IPS-15b (cell line): Measurements from ENCODE around the gene DGKG.

Experiments used
- H3K27me3 ChIP-seq: one replicate; pipeline ENCODE4 v1.6.1; 2013; ENCODE audit warnings: low read length; ENCODE audit not compliant: control insufficient read depth, insufficient read depth
- H3K36me3 ChIP-seq: one replicate; pipeline ENCODE4 v1.6.1; 2013; ENCODE audit warnings: low read length; ENCODE audit not compliant: control insufficient read depth, insufficient read depth
- H3K4me1 ChIP-seq: one replicate; pipeline ENCODE4 v1.6.1; 2013; ENCODE audit warnings: mild to moderate bottlenecking, low read length; ENCODE audit not compliant: control insufficient read depth, insufficient read depth
- H3K4me3 ChIP-seq: one replicate; pipeline ENCODE4 v1.5.1; 2013; ENCODE audit warnings: low read depth, low read length
- H3K9ac ChIP-seq: one replicate; pipeline ENCODE4 v1.6.1; 2013; ENCODE audit warnings: low read depth, mild to moderate bottlenecking, low read length
- H3K9me3 ChIP-seq: one replicate; pipeline ENCODE4 v1.6.1; 2013; ENCODE audit warnings: mild to moderate bottlenecking, low read length; ENCODE audit not compliant: control insufficient read depth, insufficient read depth

DGKG gene

GRCh38 chr3:186284349-186284652 lies 77.7 kb downstream of the DGKG start:
- Histone ChIP-seq H3K27me3 (no peaks in the 10 kb centered on the region), H3K9ac (no peak overlapping the region), H3K4me1 (no peaks in the 10 kb centered on the region), H3K36me3 (no peaks in the 10 kb centered on the region), H3K4me3 (no peak overlapping the region), H3K9me3 (no peaks in the 10 kb centered on the region)

GRCh38 chr3:186283651-186284348 lies 78.2 kb downstream of the DGKG start:
- Histone ChIP-seq H3K9ac (no peak overlapping the region), H3K4me3 (no peak overlapping the region), H3K4me1 (no peaks in the 10 kb centered on the region), H3K27me3 (no peaks in the 10 kb centered on the region), H3K36me3 (no peaks in the 10 kb centered on the region), H3K9me3 (no peaks in the 10 kb centered on the region)

- no peak overlapping the region for H3K9ac ChIP-seq
- no peaks in the 10 kb centered on the region for H3K9me3 ChIP-seq
- no peak overlapping the region for H3K4me3 ChIP-seq
- no peaks in the 10 kb centered on the region for H3K36me3 ChIP-seq
- no peaks in the 10 kb centered on the region for H3K27me3 ChIP-seq
- H3K4me1 ChIP-seq = no peaks in the 10 kb centered on the region
These were observed 78.9 kb downstream of the DGKG start for GRCh38 chr3:186283096-186283495.

GRCh38 chr3:186281176-186281575 lies 80.9 kb downstream of the DGKG start:
- Histone ChIP-seq H3K36me3 (no peaks in the 10 kb centered on the region), H3K4me3 (no peak overlapping the region), H3K27me3 (no peaks in the 10 kb centered on the region), H3K4me1 (peaks cover 3% of the 10 kb centered on the region), H3K9me3 (no peaks in the 10 kb centered on the region), H3K9ac (no peak overlapping the region)

GRCh38 chr3:186280737-186281136 lies 81.3 kb downstream of the DGKG start:
- Histone ChIP-seq H3K4me1 (peaks cover 3% of the 10 kb centered on the region), H3K36me3 (no peaks in the 10 kb centered on the region), H3K9ac (no peak overlapping the region), H3K27me3 (no peaks in the 10 kb centered on the region), H3K9me3 (no peaks in the 10 kb centered on the region), H3K4me3 (no peak overlapping the region)

GRCh38 chr3:186277268-186277909 lies 84.6 kb downstream of the DGKG start:
- Histone ChIP-seq H3K9ac (no peak overlapping the region), H3K27me3 (no peaks in the 10 kb centered on the region), H3K4me1 (peaks cover 3% of the 10 kb centered on the region), H3K9me3 (no peaks in the 10 kb centered on the region), H3K4me3 (no peak overlapping the region), H3K36me3 (no peaks in the 10 kb centered on the region)

- Histone ChIP-seq H3K4me1 (peaks cover 3% of the 10 kb centered on the region), H3K27me3 (no peaks in the 10 kb centered on the region), H3K4me3 (no peak overlapping the region), H3K9ac (no peak overlapping the region), H3K36me3 (no peaks in the 10 kb centered on the region), H3K9me3 (no peaks in the 10 kb centered on the region)
These were observed 86.6 kb downstream of the DGKG start for GRCh38 chr3:186275436-186275835.

- H3K36me3 ChIP-seq = no peaks in the 10 kb centered on the region
- H3K4me1 ChIP-seq = peaks cover 3% of the 10 kb centered on the region
- no peaks in the 10 kb centered on the region for H3K9me3 ChIP-seq
- no peak overlapping the region for H3K9ac ChIP-seq
- H3K4me3 ChIP-seq = no peak overlapping the region
- H3K27me3 ChIP-seq = no peaks in the 10 kb centered on the region
These were observed 88.4 kb downstream of the DGKG start for GRCh38 chr3:186273586-186273985.

- Histone ChIP-seq H3K4me3 (no peak overlapping the region), H3K36me3 (no peaks in the 10 kb centered on the region), H3K9me3 (no peaks in the 10 kb centered on the region), H3K4me1 (no peaks in the 10 kb centered on the region), H3K9ac (no peak overlapping the region), H3K27me3 (no peaks in the 10 kb centered on the region)
These were observed 91.3 kb downstream of the DGKG start for GRCh38 chr3:186270701-186271100.

- Histone ChIP-seq H3K27me3 (no peaks in the 10 kb centered on the region), H3K9me3 (no peaks in the 10 kb centered on the region), H3K4me1 (no peaks in the 10 kb centered on the region), H3K36me3 (no peaks in the 10 kb centered on the region), H3K9ac (no peak overlapping the region), H3K4me3 (no peak overlapping the region)
These were observed 93.2 kb downstream of the DGKG start for GRCh38 chr3:186268616-186269448.

- H3K4me1 ChIP-seq = no peaks in the 10 kb centered on the region
- H3K36me3 ChIP-seq = no peaks in the 10 kb centered on the region
- H3K4me3 ChIP-seq = no peak overlapping the region
- H3K9ac ChIP-seq = no peak overlapping the region
- H3K27me3 ChIP-seq = no peaks in the 10 kb centered on the region
- no peaks in the 10 kb centered on the region for H3K9me3 ChIP-seq
These were observed 94.3 kb downstream of the DGKG start for GRCh38 chr3:186267758-186268157.
